ENCODE measurements around the gene HSPA1L.

The HSPA1L gene

DNA sequence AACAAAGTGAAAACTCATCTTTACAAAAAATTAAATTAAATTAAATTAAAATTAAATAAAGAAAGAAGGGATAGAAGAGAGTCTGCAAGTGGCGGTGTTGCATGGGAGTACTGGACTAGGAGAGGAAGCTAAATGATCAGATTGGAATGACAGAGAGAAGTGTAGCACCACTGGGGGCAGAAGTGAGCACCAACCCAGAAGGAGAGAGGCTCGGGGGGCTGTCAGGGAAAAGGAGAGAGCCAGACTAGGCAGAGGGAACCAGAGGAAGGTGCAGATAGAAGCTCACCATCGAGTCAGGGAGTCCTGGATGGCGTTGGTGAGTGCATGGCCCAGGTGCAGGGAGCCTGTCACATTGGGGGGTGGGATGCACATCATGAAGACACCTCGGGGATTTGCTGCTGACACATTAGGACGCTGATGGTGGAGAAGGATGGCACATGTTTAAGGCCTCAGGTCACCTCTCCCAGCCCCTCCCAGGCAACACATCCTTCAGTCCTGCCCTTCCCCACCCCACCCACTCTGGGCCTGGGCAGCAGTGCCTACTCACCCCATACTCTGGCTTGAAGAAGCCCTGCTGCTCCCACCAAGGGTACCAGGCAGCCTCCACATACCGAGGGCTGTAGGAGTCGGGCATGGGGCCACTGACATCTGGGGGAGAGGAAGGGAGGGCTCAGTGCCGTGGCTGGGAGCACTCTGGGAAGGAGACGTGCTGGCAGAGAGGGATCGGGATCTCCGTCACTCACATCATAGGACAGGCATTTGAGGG is 23.6 kb downstream of the HSPA1L start:
- H3K4me3 ChIP-seq (ENCODE audit: low read length), result no peak overlapping the region
- H3K27me3 ChIP-seq (ENCODE audit: control insufficient read depth, insufficient read depth, low read length), result no peaks in the 10 kb centered on the region
- H3K36me3 ChIP-seq (ENCODE audit: insufficient read depth, low read length), result peaks cover 30% of the 10 kb centered on the region
- H3K9ac ChIP-seq (ENCODE audit: low read depth, low read length), result no peak overlapping the region
- H3K9me3 ChIP-seq (replicated peaks; ENCODE audit: low read length), result no peaks in the 10 kb centered on the region
- H3K4me2 ChIP-seq (ENCODE audit: low read length), result no peak overlapping the region
- peaks cover 21% of the 10 kb centered on the region for H3K4me1 ChIP-seq (ENCODE audit: control insufficient read depth, insufficient read depth, low read length)

- H3K9ac ChIP-seq (ENCODE audit: low read depth, low read length), result no peak overlapping the region
- no peak overlapping the region for H3K4me2 ChIP-seq (ENCODE audit: low read length)
- no peak overlapping the region for H3K4me3 ChIP-seq (ENCODE audit: low read length)
- H3K27me3 ChIP-seq (ENCODE audit: control insufficient read depth, insufficient read depth, low read length), result no peaks in the 10 kb centered on the region
- H3K36me3 ChIP-seq (ENCODE audit: insufficient read depth, low read length), result peaks cover 54% of the 10 kb centered on the region
- H3K4me1 ChIP-seq (ENCODE audit: control insufficient read depth, insufficient read depth, low read length), result no peaks in the 10 kb centered on the region
- H3K9me3 ChIP-seq (replicated peaks; ENCODE audit: low read length), result no peaks in the 10 kb centered on the region
Measured at GRCh38 chr6:31785475-31785874, 29.6 kb downstream of the HSPA1L start.

DNA sequence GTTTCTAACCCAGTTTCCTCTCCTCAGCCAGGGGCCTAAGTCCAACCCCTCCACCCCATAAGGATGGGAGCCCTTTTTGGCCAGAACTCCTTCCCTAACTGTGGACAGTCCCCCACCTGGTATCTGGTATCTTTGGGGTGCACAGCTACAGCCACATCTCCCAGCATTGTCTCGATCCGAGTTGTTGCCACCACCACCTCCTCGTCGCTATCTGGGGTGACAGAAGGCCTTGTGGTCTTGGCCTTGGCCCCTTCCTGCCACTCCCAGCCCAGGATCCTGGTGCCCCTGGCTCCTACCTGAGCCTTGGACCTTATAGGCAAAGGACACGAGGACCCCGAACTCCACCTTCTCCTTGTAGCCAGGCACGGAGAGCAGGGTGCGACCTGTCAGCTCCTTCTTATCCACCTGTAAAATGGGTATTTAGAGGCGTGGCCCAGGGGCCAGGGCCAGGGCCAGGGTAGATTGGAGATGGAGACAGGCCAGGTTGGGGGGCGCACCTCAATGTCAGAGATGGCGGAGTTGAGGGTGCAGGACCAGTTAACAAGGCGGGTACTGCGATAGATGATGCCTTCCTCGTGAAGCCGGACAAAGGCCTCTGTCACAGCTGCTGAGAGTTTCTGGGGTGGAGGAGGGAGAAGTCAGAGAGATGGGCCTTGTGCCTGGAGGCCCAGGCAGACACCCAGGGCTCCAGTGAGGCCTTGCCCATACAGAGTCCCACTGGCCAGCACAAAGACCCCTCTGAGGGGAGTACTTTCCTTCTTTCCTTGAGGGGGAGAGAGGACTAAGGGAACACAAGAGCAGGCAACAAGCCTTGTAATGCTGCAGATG is 30.8 kb downstream of the HSPA1L start:
- H3K36me3 ChIP-seq (ENCODE audit: insufficient read depth, low read length), result peaks cover 62% of the 10 kb centered on the region
- no peaks in the 10 kb centered on the region for H3K27me3 ChIP-seq (ENCODE audit: control insufficient read depth, insufficient read depth, low read length)
- H3K4me2 ChIP-seq (ENCODE audit: low read length), result no peak overlapping the region
- no peak overlapping the region for H3K9ac ChIP-seq (ENCODE audit: low read depth, low read length)
- H3K4me1 ChIP-seq (ENCODE audit: control insufficient read depth, insufficient read depth, low read length), result no peaks in the 10 kb centered on the region
- no peak overlapping the region for H3K4me3 ChIP-seq (ENCODE audit: low read length)
- H3K9me3 ChIP-seq (replicated peaks; ENCODE audit: low read length), result no peaks in the 10 kb centered on the region

DNA sequence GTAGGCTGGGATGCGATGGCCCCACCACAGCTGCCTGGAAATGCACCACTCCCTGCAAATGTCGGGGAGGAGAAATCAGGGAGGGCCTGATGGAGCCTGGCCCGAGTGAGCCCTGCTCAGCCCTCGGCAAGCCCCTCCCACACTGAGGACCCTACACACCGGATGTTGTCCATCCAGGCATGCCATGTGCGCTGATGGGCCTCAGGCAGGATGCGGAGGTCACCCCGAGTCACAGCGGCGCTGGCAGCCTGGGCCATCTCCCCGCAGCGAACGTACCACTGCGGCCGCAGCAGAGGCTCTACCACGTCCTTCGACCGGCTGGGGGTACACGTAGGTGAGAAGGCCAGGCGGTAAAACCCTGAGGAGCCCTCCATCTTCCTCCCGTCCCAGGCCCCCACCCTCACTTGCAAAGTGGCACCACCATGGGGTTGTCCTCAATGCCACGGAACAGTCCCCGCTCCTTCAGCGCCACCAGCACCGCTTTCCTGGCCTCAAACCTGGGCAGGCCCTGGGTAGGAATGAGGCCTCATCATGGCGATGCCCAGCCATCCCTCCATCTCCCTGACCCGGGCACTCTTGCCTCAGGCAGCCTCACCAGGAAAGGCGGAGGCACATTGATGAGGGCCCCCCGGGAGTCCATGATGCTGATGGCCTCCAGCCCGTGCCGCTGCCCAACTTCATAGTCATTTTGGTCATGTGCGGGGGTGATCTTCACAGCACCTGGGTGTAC is 32.8 kb downstream of the HSPA1L start:
- Histone ChIP-seq H3K9me3 (replicated peaks; ENCODE audit: low read length) (no peaks in the 10 kb centered on the region), H3K4me2 (ENCODE audit: low read length) (no peak overlapping the region), H3K4me3 (ENCODE audit: low read length) (no peak overlapping the region), H3K27me3 (ENCODE audit: control insufficient read depth, insufficient read depth, low read length) (no peaks in the 10 kb centered on the region), H3K9ac (ENCODE audit: low read depth, low read length) (no peak overlapping the region), H3K4me1 (ENCODE audit: control insufficient read depth, insufficient read depth, low read length) (peaks cover 6% of the 10 kb centered on the region), H3K36me3 (ENCODE audit: insufficient read depth, low read length) (peaks cover 76% of the 10 kb centered on the region)

DNA sequence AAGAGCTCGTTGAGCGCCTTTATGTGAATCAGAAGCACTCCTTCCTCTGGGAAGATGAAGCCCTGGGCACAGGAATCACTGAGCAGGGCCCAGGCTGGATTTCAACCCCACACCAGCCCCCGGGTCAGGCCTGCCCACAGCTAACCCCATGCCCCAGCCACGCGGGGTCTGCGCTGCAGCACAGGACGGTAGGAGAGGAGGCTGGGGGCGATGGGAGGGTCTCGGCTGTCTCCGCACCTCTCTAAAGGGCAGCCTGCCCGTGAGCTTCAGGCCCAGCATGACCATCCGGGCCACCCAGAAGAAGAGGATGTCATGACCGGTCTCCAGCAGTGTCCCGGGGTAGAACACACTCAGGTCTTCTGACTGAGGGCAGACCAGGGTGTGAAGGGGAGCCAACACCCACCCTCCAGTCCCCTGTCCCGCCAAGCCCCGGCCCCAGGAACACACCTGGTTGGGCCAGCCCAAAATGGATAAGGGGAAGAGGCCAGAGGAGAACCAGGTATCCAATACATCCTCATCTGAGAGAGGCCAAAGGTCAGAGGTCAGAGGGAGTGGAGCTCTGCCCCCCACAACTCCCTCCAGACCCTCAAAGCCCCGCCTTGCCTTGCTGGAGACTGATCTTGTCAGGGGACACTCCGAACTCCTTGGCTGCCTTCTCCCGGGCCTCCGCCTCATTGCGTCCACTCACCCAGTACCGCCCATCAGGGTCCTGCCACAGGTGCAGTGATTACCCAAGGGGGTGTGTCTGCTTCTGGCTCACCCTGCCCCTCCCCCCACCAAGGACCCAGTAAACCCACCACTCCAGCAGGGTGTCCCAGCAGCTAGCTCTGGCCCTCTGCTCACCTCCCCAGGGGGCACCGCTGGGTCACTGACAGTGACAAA is 33.6 kb downstream of the HSPA1L start:
- Histone ChIP-seq H3K4me3 (ENCODE audit: low read length) (no peak overlapping the region), H3K9me3 (replicated peaks; ENCODE audit: low read length) (no peaks in the 10 kb centered on the region), H3K4me1 (ENCODE audit: control insufficient read depth, insufficient read depth, low read length) (peaks cover 14% of the 10 kb centered on the region), H3K9ac (ENCODE audit: low read depth, low read length) (no peak overlapping the region), H3K27me3 (ENCODE audit: control insufficient read depth, insufficient read depth, low read length) (no peaks in the 10 kb centered on the region), H3K4me2 (ENCODE audit: low read length) (no peak overlapping the region), H3K36me3 (ENCODE audit: insufficient read depth, low read length) (peaks cover 76% of the 10 kb centered on the region)

DNA sequence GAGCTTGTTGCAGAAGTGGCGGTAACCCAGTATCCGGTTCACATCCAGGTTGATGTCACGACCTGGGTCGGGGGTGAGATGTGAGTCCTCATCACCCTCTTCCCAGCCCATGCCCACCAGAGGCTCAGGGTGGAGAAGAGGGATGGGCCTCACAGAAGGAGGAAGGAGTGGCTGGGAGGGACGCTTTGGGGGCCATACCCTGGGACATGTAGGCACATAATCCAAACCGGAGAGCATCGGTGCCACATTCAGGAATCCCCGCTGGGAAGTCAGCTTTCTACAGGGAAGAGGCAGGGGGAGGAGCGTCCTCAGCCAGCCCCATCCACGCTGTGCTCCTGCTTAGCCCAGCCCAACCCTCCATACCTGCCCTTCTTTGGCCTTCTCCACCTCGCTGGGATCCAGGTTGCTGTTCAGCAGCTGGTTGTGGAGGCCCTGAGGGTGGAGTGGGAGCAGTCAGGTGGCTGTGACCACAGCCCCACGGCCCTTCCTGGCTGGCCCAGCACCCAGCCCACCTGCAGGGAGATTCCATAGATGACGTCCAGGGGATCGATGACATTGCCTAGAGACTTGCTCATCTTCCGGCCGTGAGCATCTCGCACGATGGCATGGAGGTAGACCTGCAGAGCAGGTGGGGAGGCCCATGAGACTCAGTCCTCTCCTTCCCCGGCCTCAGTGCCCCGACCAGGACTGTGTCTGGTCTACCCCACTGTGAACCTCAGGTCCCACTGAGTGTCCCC is 34.4 kb downstream of the HSPA1L start:
- Histone ChIP-seq H3K4me2 (ENCODE audit: low read length) (no peak overlapping the region), H3K9ac (ENCODE audit: low read depth, low read length) (no peak overlapping the region), H3K4me1 (ENCODE audit: control insufficient read depth, insufficient read depth, low read length) (peaks cover 15% of the 10 kb centered on the region), H3K27me3 (ENCODE audit: control insufficient read depth, insufficient read depth, low read length) (no peaks in the 10 kb centered on the region), H3K36me3 (ENCODE audit: insufficient read depth, low read length) (peaks cover 72% of the 10 kb centered on the region), H3K9me3 (replicated peaks; ENCODE audit: low read length) (no peaks in the 10 kb centered on the region), H3K4me3 (ENCODE audit: low read length) (no peak overlapping the region)

GRCh38 chr6:31779908-31780307 is 35.2 kb downstream of the HSPA1L start:
- Histone ChIP-seq H3K36me3 (ENCODE audit: insufficient read depth, low read length) (peaks cover 65% of the 10 kb centered on the region), H3K4me1 (ENCODE audit: control insufficient read depth, insufficient read depth, low read length) (peaks cover 15% of the 10 kb centered on the region), H3K9ac (ENCODE audit: low read depth, low read length) (no peak overlapping the region), H3K4me3 (ENCODE audit: low read length) (no peak overlapping the region), H3K4me2 (ENCODE audit: low read length) (no peak overlapping the region), H3K9me3 (replicated peaks; ENCODE audit: low read length) (no peaks in the 10 kb centered on the region), H3K27me3 (ENCODE audit: control insufficient read depth, insufficient read depth, low read length) (no peaks in the 10 kb centered on the region)

DNA sequence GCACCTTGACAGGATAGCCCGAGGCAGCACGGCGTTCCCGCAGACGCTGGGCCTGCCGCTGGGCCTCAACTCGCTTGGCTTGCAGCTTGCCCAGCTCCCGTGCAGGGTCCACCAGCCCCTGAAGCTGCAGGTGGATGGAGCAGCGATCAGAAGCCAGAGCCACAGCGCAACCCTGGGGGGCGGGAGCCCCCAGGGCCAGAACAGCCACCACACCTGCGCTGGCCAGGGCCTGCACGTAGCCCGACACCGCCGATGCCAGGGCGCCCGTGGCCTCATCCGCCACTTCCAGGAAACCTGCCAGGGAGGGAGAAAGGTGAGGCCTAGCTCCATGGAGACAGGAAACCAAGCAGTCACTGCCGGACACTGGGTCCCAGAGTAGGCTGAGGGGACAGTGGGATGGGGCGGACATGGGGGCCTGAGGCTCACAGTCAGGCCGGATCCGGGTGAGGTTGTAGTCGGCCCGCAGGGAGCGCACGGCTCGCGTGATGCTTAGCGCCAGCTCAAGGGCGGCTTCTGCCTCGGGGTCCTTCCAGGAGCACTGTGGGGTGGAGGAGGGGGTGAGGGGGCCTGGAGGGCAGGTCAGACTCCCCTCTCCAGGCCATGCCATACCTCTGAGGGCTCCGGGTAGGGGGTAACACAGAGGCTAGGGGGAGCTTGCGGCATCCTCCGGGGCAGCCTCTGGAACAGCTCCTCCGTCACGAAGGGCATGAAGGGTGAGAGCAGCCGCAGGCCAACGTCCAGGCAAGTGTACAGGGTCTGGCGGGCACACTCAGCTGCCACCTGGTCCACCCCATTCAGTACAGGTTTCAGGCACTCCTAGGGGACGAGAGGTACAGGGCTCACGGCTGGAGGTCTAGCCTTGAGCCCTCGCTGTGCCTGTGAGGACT is 35.8 kb downstream of the HSPA1L start:
- H3K4me1 ChIP-seq (ENCODE audit: control insufficient read depth, insufficient read depth, low read length), result peaks cover 15% of the 10 kb centered on the region
- peaks cover 58% of the 10 kb centered on the region for H3K36me3 ChIP-seq (ENCODE audit: insufficient read depth, low read length)
- no peak overlapping the region for H3K4me3 ChIP-seq (ENCODE audit: low read length)
- H3K4me2 ChIP-seq (ENCODE audit: low read length), result no peak overlapping the region
- no peak overlapping the region for H3K9ac ChIP-seq (ENCODE audit: low read depth, low read length)
- no peaks in the 10 kb centered on the region for H3K27me3 ChIP-seq (ENCODE audit: control insufficient read depth, insufficient read depth, low read length)
- H3K9me3 ChIP-seq (replicated peaks; ENCODE audit: low read length), result no peaks in the 10 kb centered on the region

DNA sequence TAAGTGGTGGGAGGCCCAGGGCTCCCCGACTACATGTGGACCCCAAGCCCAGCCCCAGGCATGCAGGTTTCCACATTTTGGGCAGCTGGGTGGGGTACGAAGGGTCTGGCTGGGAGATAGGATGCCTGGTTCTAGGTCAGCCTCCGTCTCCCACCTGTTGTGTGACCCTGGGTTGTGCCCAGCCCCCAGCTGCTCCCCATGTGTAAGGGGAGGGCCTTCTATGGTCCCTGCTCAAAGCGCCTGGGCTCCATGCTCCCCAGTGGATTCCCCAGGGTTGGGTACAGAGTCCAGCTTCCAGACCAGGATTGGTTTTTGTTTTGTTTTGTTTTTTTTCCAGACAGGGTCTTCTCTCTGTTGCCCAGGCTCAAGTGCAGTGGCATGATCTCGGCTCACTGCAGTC is 36.9 kb downstream of the HSPA1L start:
- Histone ChIP-seq H3K27me3 (ENCODE audit: control insufficient read depth, insufficient read depth, low read length) (no peaks in the 10 kb centered on the region), H3K4me3 (ENCODE audit: low read length) (no peak overlapping the region), H3K9ac (ENCODE audit: low read depth, low read length) (no peak overlapping the region), H3K36me3 (ENCODE audit: insufficient read depth, low read length) (peaks cover 52% of the 10 kb centered on the region), H3K4me2 (ENCODE audit: low read length) (no peak overlapping the region), H3K4me1 (ENCODE audit: control insufficient read depth, insufficient read depth, low read length) (peaks cover 15% of the 10 kb centered on the region), H3K9me3 (replicated peaks; ENCODE audit: low read length) (no peaks in the 10 kb centered on the region)

DNA sequence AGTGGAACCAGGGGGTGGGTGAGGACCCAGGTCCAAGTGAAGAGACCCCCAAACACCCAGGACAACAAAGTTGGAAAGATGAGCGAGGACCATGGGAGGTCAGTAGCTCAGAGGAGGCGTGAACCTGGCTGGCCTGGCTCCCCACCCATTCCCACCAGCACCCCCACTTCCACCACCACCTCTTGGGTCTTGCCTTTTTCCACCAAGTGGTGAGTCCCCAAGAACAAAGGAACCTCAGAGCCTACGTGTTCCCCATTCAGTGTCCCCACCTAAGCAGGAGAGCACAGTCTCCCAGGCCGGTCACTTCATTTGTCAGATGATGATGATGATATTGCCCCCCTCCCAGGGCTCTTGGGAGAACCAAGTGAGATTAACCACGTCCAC is 37.4 kb downstream of the HSPA1L start:
- Histone ChIP-seq H3K4me1 (ENCODE audit: control insufficient read depth, insufficient read depth, low read length) (peaks cover 15% of the 10 kb centered on the region), H3K36me3 (ENCODE audit: insufficient read depth, low read length) (peaks cover 47% of the 10 kb centered on the region), H3K4me3 (ENCODE audit: low read length) (no peak overlapping the region), H3K9me3 (replicated peaks; ENCODE audit: low read length) (no peaks in the 10 kb centered on the region), H3K9ac (ENCODE audit: low read depth, low read length) (no peak overlapping the region), H3K4me2 (ENCODE audit: low read length) (peak overlapping the region; percentile 71), H3K27me3 (ENCODE audit: control insufficient read depth, insufficient read depth, low read length) (no peaks in the 10 kb centered on the region)

Data from skeletal muscle satellite cell (primary cell).